A172 (cell line): Measurements from ENCODE around the gene APOA1. TPM values are rescaled to one million over a fixed set of nuclear protein-coding genes. Genes with fewer than 3 reads are reported as not detected.
A peak's percentile ranks its signal among the peaks of the same experiment; 100 is the strongest.
"Not testable (repeated sequence)": the region's sequence is repeated elsewhere in the genome, so short reads cannot be mapped to it uniquely, and the experiment has no call there.

Experiments
- DNase-seq: peaks from one replicate; pipeline ENCODE4 v3.0.0-alpha.2; 2015; ENCODE audit warnings: low spot score
- total RNA-seq: library from RNA; depleted of rRNA; stranded (reverse); fragments of >200 nt; shearing (Covaris generic); gene quantifications from 2 replicates; pipeline ENCODE4 v1.2.3, GENCODE V29; 2014

Gene APOA1
- total RNA-seq, 1 experiment from 2014 or later, result not detected

- no peak for DNase-seq
Observed at GRCh38 chr11:116813781-116814471, 23.5 kb downstream of the APOA1 start.

- no peak for DNase-seq
Observed at GRCh38 chr11:116813170-116813569, 24.3 kb downstream of the APOA1 start.

GRCh38 chr11:116812109-116812508 is 25.3 kb downstream of the APOA1 start:
- DNase-seq, result no peak

GRCh38 chr11:116811194-116811593 is 26.2 kb downstream of the APOA1 start:
- DNase-seq, result no peak

- no peak for DNase-seq
Observed at GRCh38 chr11:116808262-116809175, 28.9 kb downstream of the APOA1 start.

- DNase-seq, result no peak
Observed at GRCh38 chr11:116807601-116808261, 29.7 kb downstream of the APOA1 start.

GRCh38 chr11:116804001-116804400 is 33.4 kb downstream of the APOA1 start:
- DNase-seq, result no peak

GRCh38 chr11:116801662-116802061 is 35.8 kb downstream of the APOA1 start:
- not testable (repeated sequence) for DNase-seq

- no peak for DNase-seq
Observed at GRCh38 chr11:116800610-116801009, 36.8 kb downstream of the APOA1 start.

- DNase-seq, result no peak
Observed at GRCh38 chr11:116798368-116798767, 39.1 kb downstream of the APOA1 start.

- DNase-seq, result no peak
Observed at GRCh38 chr11:116797816-116798215, 39.6 kb downstream of the APOA1 start.

GRCh38 chr11:116796548-116796947 is 40.9 kb downstream of the APOA1 start:
- DNase-seq, result no peak

- DNase-seq, result no peak
Observed at GRCh38 chr11:116794851-116795250, 42.6 kb downstream of the APOA1 start.

GRCh38 chr11:116793772-116794097 is 43.7 kb downstream of the APOA1 start:
- no peak for DNase-seq

GRCh38 chr11:116792869-116793771 is 44.3 kb downstream of the APOA1 start:
- peak; percentile 27 for DNase-seq

GRCh38 chr11:116792144-116792868 is 45.1 kb downstream of the APOA1 start:
- DNase-seq, result no peak

- no peak for DNase-seq
Observed at GRCh38 chr11:116791813-116792143, 45.6 kb downstream of the APOA1 start, which contains the start of gene APOA5. Gene APOA5 (minus strand): TSS chr11:116791879. CDS start chr11:116791860, 19 bp downstream.

GRCh38 chr11:116791002-116791812 is 46.2 kb downstream of the APOA1 start:
- no peak for DNase-seq

- DNase-seq, result no peak
Observed at GRCh38 chr11:116790167-116791001, 47.0 kb downstream of the APOA1 start.
